Astrocyte (in vitro differentiated cells and primary cell): ENCODE results near the gene SLC10A3. TPM values are rescaled to one million over a fixed set of nuclear protein-coding genes. Genes with fewer than 3 reads are reported as not detected.

Source experiments
- DNase-seq: peaks from one replicate; pipeline ENCODE4 v3.0.0-alpha.2; 2010; ENCODE audit warnings: low read depth
- FAIRE-seq: peaks from 2 replicates; lab custom pipeline; 2011; peaks lifted over from hg19 to GRCh38; lab: Jason Lieb, UNC
- H2AFZ ChIP-seq: 2 replicates; pipeline ENCODE4 v1.6.0; 2012; ENCODE audit warnings: low read depth, low read length, inconsistent platforms
- H3K27ac ChIP-seq: 2 replicates; pipeline ENCODE4 v1.5.1; 2011; ENCODE audit warnings: low read depth, low read length, inconsistent platforms
- H3K27me3 ChIP-seq: 2 replicates; pipeline ENCODE4 v1.6.0; 2011; ENCODE audit warnings: low read length, inconsistent platforms; ENCODE audit not compliant: insufficient read depth
- H3K36me3 ChIP-seq: 2 replicates; pipeline ENCODE4 v1.5.1; 2011; ENCODE audit warnings: low read length, inconsistent platforms; ENCODE audit not compliant: insufficient read depth
- H3K4me1 ChIP-seq: 2 replicates; pipeline ENCODE4 v1.5.1; 2011; ENCODE audit warnings: low read length, inconsistent platforms; ENCODE audit not compliant: insufficient read depth
- H3K4me2 ChIP-seq: 2 replicates; pipeline ENCODE4 v1.6.0; 2012; ENCODE audit warnings: low read length, inconsistent platforms
- H3K4me3 ChIP-seq: 2 replicates; pipeline ENCODE4 v1.5.1; 2011; ENCODE audit warnings: low read depth, mild to moderate bottlenecking, low read length, inconsistent platforms; ENCODE audit not compliant: insufficient read depth
- H3K79me2 ChIP-seq: 2 replicates; pipeline ENCODE4 v1.6.0; 2012; ENCODE audit warnings: mild to moderate bottlenecking, low read length, inconsistent platforms; ENCODE audit not compliant: insufficient read depth
- H3K9ac ChIP-seq: 2 replicates; pipeline ENCODE4 v1.6.0; 2012; ENCODE audit warnings: mild to moderate bottlenecking, low read length, inconsistent platforms
- H3K9me3 ChIP-seq: 2 replicates; pipeline ENCODE4 v1.5.1; 2012; ENCODE audit warnings: low read depth, mild to moderate bottlenecking, low read length, inconsistent platforms; ENCODE audit not compliant: insufficient read depth
- H4K20me1 ChIP-seq: 2 replicates; pipeline ENCODE4 v1.6.0; 2012; ENCODE audit warnings: low read length, inconsistent platforms; ENCODE audit not compliant: insufficient read depth
- H3K27ac Mint-ChIP-seq: one replicate; pipeline ENCODE4 v1.8.0; 2021; ENCODE audit warnings: mild to moderate bottlenecking, mixed read lengths; ENCODE audit not compliant: unreplicated experiment
- H3K27me3 Mint-ChIP-seq: one replicate; pipeline ENCODE4 v1.8.0; 2021; ENCODE audit warnings: low read depth, mixed read lengths; ENCODE audit not compliant: unreplicated experiment
- H3K36me3 Mint-ChIP-seq: one replicate; pipeline ENCODE4 v1.8.0; 2021; ENCODE audit warnings: low read depth, mixed read lengths; ENCODE audit not compliant: unreplicated experiment
- H3K4me1 Mint-ChIP-seq: one replicate; pipeline ENCODE4 v1.8.0; 2021; ENCODE audit warnings: low read depth, mixed read lengths; ENCODE audit not compliant: unreplicated experiment
- H3K4me3 Mint-ChIP-seq: one replicate; pipeline ENCODE4 v1.8.0; 2021; ENCODE audit warnings: mild to moderate bottlenecking, moderate library complexity, mixed read lengths; ENCODE audit not compliant: unreplicated experiment
- H3K9me3 Mint-ChIP-seq: one replicate; pipeline ENCODE4 v1.8.0; 2021; ENCODE audit warnings: mild to moderate bottlenecking, mixed read lengths; ENCODE audit not compliant: unreplicated experiment
- CTCF ChIP-seq: IDR thresholded peaks from 2 replicates; pipeline ENCODE4 v1.5.1; 2011; ENCODE audit warnings: low read depth, mild to moderate bottlenecking, inconsistent platforms, low read length, moderate library complexity; ENCODE audit not compliant: insufficient read depth
- EZH2 ChIP-seq: IDR thresholded peaks from 2 replicates; pipeline ENCODE4 v1.6.1; 2012; ENCODE audit warnings: mild to moderate bottlenecking, low read length, inconsistent platforms; ENCODE audit not compliant: insufficient read depth
- total RNA-seq: library from RNA; stranded (reverse); gene quantifications from 2 replicates; pipeline ENCODE4 v1.2.1, GENCODE V29; 2021

Gene SLC10A3
- total RNA-seq, 1 donor from 2014 or later: 24.4 TPM

- no peak for FAIRE-seq
- Histone ChIP-seq H3K79me2 (peaks cover 43% of the 10 kb centered on the region), H3K9me3 (no peaks in the 10 kb centered on the region), H2AFZ (peak overlapping the region; percentile 66), H3K4me1 (peaks cover 4% of the 10 kb centered on the region), H3K27me3 (no peaks in the 10 kb centered on the region), H3K4me2 (peak overlapping the region; percentile 91), H3K9ac (peak overlapping the region; percentile 81), H3K4me3 (peak overlapping the region; percentile 50), H3K36me3 (no peaks in the 10 kb centered on the region), H4K20me1 (peaks cover 41% of the 10 kb centered on the region), H3K27ac (peak overlapping the region; percentile 53)
- Mint-ChIP-seq H3K4me1 (no peaks in the 10 kb centered on the region), H3K27ac (peak overlapping the region; percentile 96), H3K9me3 (peaks cover 2% of the 10 kb centered on the region), H3K27me3 (no peaks in the 10 kb centered on the region), H3K36me3 (peaks cover 7% of the 10 kb centered on the region), H3K4me3 (peak overlapping the region; percentile 96)
- no peak for DNase-seq
- TF ChIP-seq CTCF (no peak), EZH2 (no peak)
Observed at GRCh38 chrX:154457491-154458115, 32.8 kb downstream of the SLC10A3 start.

GRCh38 chrX:154452823-154453222 is 37.6 kb downstream of the SLC10A3 start:
- Mint-ChIP-seq H3K27ac (no peak overlapping the region), H3K4me1 (no peaks in the 10 kb centered on the region), H3K4me3 (no peak overlapping the region), H3K36me3 (peaks cover 7% of the 10 kb centered on the region), H3K9me3 (peaks cover 2% of the 10 kb centered on the region), H3K27me3 (no peaks in the 10 kb centered on the region)
- no peaks in the 10 kb centered on the region for H3K36me3 ChIP-seq
- no peaks in the 10 kb centered on the region for H3K27me3 ChIP-seq
- no peak overlapping the region for H3K27ac ChIP-seq
- DNase-seq: no peak
- no peaks in the 10 kb centered on the region for H3K9me3 ChIP-seq
- FAIRE-seq: no peak
- peaks cover 3% of the 10 kb centered on the region for H4K20me1 ChIP-seq
- H3K9ac ChIP-seq: no peak overlapping the region
- TF ChIP-seq EZH2 (no peak), CTCF (no peak)
- no peak overlapping the region for H3K4me3 ChIP-seq
- no peak overlapping the region for H2AFZ ChIP-seq
- H3K4me2 ChIP-seq: no peak overlapping the region
- no peaks in the 10 kb centered on the region for H3K79me2 ChIP-seq
- H3K4me1 ChIP-seq: no peaks in the 10 kb centered on the region

- Histone ChIP-seq H3K9me3 (no peaks in the 10 kb centered on the region), H3K27ac (no peak overlapping the region), H3K4me1 (peaks cover 8% of the 10 kb centered on the region), H3K9ac (no peak overlapping the region), H3K4me3 (no peak overlapping the region), H3K4me2 (no peak overlapping the region), H3K79me2 (peaks cover 18% of the 10 kb centered on the region), H3K36me3 (no peaks in the 10 kb centered on the region), H4K20me1 (peaks cover 14% of the 10 kb centered on the region), H3K27me3 (no peaks in the 10 kb centered on the region), H2AFZ (no peak overlapping the region)
- Mint-ChIP-seq H3K36me3 (peaks cover 7% of the 10 kb centered on the region), H3K4me1 (no peaks in the 10 kb centered on the region), H3K9me3 (peaks cover 2% of the 10 kb centered on the region), H3K27me3 (no peaks in the 10 kb centered on the region), H3K27ac (no peak overlapping the region), H3K4me3 (no peak overlapping the region)
- DNase-seq (no peak), FAIRE-seq (no peak)
- TF ChIP-seq CTCF (no peak), EZH2 (no peak)
Observed at GRCh38 chrX:154450312-154450711, 40.1 kb downstream of the SLC10A3 start.
